GM19025 (cell line): Measurements from ENCODE around the gene MS4A8.
"Not testable (repeated sequence)": the region's sequence is repeated elsewhere in the genome, so short reads cannot be mapped to it uniquely, and the experiment has no call there.

ENCODE experiments used
- ATAC-seq: cut with Tn5 transposase; IDR thresholded peaks from one replicate; pipeline ENCODE4 v1.9.1; 2021; ENCODE audit warnings: mild to moderate bottlenecking, low read depth, moderate library complexity; ENCODE audit not compliant: unreplicated experiment

Gene MS4A8

GRCh38 chr11:60699284-60699691 lies at the start of gene MS4A8:
MS4A8 (plus strand) TSS chr11:60699612; CDS start chr11:60700861, 1,249 bp downstream.
- ATAC-seq: no peak

DNA sequence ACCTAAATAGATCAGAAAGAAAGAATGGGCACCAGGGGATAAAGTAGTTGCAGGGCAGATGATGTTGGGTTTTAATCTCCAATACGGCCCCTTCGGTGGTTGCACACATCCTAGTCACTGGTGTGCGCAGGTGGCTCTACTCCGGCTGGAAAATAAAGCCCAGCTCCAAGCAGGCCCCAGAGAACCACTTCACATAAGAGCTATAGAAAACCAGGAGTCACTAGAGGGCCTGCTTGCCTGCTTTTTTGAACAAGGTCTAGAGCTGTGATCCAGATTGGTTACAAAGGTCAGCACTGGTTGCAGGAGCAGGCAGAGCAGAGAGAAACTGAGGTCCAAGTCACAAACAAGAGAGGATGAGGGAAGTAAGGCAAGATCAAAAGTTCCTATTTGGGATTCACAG lies 41.5 kb upstream of the MS4A8 start:
- ATAC-seq: no peak

DNA sequence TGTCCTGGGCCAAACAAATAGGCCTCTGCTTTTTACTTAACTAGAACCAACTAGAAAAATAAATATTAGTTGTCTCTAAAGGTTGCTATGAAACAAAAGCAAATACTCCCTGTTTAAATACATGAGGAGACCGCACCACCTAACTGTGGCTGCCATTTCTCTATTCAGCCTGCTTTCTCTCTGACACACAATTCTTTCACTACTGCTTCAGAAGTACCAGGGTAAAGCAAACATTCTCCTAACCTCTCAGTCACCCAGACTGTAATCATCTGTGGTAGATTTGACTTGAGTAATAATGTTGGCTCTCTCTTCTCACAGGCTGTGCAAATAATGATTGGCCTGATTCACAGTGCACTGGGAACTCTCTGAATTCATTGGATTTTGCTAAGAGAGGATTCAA lies 41.0 kb upstream of the MS4A8 start:
- no peak for ATAC-seq

DNA sequence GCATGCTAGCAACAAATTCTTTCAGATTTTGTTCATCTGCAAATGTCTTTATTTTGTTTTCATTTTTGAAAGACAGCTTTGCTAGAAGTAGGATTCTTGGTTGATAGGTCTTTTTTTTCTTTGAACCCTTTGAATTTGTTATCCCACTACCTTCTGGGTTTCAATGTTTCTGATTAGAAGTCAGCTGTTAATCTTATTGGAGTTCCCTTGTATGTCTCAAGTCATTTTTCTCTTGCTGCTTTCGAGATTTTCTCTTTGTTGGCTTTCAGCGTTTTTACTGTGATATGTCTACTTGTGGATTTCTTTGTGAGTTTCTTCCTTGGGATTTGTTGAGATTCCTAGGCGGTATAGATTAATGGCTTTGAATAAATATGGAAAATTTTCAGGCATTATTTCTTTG lies 27.2 kb upstream of the MS4A8 start:
- no peak for ATAC-seq

DNA sequence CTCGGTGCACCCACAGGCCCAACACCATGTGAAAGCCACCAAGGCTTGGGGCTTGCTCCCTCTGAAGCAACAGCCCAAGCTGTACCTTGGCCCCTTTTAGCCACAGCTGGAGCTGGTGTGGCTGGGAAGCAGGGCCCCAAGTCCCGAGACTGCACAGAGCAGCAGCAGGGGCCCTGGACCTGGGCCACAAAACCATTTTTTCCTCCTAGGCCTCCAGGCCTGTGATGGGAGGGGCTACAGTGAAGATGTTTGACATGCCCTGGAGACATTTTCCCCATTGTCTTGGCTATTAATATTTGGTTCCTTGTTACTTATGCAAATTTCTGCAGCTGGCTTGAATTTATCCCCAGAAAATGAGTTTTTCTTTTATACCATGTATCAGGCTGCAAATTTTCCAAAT lies 21.2 kb upstream of the MS4A8 start:
- not testable (repeated sequence) for ATAC-seq

DNA sequence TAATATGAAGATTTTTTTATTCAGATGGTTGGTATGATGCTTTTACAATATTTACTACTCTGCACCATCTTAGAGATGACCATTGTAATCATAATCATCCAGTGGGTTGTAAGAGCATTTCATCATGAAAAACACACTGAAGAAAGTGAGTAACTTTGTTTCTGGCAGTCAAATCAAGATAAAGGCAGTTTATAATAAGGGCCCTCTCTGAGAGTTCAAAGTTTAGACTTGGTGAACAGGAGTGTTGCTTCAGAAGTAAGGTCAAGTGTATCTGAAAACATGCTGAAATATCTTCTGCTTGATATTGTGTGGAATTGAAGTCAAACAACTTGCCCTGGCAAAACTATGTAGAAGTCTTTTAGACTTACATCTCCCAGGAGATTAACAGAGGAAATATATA lies 19.5 kb upstream of the MS4A8 start:
- no peak for ATAC-seq

GRCh38 chr11:60680455-60681119 lies 18.8 kb upstream of the MS4A8 start:
- no peak for ATAC-seq

DNA sequence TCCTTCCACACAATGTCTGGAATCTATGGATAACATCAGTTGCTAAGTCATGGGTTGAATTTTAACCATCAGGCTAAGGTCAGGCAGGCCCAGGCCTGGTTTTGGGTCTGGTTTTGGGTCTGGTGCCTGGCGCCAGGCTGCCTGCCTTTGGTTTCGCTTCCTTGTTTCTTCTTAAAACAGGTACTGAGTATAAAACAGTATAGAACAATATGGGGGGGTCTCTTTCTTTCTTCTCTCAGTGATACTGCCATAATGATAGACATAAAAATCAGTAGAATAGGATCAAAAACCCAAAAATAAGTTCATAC lies 14.9 kb upstream of the MS4A8 start:
- not testable (repeated sequence) for ATAC-seq

DNA sequence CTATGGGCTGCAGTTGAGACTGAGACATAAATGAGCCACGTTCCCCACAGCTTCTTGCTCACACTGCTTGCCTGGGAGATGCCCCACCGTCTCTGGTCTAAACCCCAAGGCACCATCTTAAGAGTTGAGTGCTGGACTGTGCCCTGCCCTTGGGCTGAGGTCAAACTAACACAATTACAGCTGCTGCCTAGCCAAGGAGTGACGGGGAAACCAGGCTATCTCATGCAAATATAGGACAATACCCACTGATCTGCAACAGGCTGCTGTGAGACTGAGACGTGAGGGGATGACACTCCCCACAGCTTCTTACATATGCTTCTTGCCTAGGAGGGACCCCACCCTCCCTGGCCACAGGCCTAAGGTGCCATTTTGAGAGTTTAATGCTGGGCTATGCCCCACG lies 7.8 kb upstream of the MS4A8 start:
- ATAC-seq: no peak

DNA sequence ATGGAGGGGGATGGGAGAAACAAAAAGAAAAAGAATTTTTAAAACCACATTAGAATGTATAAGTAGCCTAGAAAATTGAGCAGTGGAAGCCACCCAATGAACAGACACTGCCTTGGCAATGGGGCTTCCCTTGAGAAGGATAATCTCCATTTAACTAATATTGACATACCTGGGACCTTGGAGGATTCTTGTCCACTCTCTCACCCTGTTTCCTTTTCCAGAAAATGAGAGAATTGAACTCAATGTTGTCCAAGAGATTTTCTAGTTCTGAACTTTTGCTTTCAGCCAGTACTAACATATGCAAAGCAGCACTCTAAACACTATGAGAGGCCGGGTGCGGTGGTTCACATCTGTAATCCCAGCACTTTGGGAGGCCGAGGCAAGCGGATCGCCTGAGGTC lies 524 bp downstream of the MS4A8 start:
- no peak for ATAC-seq

GRCh38 chr11:60700689-60701468 lies 1.5 kb downstream of the MS4A8 start:
- ATAC-seq: no peak

- no peak for ATAC-seq
Measured at GRCh38 chr11:60701469-60701818, 2.0 kb downstream of the MS4A8 start.

DNA sequence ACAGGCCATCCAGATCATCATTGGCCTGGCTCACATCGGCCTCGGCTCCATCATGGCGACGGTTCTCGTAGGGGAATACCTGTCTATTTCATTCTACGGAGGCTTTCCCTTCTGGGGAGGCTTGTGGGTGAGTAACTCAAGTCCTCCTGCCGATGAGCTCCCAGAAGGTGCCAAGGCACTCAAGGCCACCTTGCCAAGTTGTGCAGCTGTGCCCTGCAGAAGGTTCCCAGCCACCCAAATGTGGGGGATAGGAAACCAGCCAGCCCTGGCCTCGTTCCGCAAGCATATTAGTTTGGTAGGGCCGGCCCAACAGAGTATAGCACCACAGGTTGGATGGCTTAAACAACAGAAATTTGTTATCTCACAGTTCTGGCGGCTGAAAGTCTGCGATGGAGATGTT lies 4.0 kb downstream of the MS4A8 start:
- ATAC-seq: no peak

DNA sequence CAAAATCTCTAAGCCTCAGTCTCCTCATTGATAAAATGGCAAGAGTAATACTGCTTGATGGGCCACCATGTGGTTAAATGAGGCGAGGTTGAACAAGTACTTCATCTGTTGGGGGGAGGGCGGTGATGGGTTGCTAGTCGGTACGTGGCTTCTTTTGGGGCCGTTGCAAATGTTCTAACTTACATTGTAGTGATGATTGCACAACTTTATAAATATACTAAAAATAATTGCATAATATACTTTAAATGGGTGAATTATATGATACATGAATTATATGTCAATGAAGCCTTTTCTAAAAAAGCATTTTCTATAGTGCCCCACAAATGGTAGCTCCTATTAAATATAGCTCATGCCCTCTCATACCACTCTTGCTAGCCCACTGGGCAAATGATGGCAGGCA lies 6.5 kb downstream of the MS4A8 start:
- no peak for ATAC-seq

- ATAC-seq: no peak
Measured at GRCh38 chr11:60706931-60707330, 7.5 kb downstream of the MS4A8 start.

DNA sequence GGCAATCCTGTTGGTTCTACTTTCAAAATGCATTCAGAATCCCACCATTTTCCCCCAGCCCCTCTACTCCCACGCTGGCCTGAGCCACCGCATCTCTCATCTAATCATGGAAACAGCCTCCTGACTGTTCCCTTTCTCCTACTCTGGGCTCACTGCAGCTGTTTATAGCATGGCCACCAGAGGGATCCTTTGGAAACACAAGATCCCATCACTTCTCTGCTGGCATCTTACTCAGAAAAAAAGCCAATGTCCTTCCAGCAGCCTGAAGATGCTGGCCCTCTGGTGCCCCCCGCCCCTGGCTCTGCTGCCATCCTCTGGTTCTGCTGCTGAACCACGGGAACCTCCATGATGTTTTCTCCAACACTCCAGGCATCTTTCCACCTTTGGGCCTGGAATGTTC lies 11.1 kb downstream of the MS4A8 start:
- ATAC-seq: no peak

DNA sequence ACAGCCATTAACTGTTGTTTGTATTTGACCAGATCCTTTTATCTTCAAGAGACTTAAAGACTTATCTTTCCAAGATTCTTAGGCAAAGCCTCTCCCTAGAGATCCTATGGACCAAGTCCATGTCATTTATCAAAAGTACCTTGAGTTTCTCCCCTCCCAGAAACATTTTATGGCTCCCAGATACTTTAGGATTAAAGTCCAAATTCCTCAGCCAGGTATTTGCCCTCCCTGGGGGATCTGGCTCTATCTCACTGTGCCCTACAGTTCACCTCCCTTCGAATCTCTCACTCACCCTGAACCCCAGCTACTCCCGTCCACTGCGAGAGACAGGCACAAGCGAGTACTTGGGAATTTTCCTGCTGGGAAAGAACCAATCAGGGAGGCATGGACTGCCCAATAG lies 11.9 kb downstream of the MS4A8 start:
- ATAC-seq: no peak

DNA sequence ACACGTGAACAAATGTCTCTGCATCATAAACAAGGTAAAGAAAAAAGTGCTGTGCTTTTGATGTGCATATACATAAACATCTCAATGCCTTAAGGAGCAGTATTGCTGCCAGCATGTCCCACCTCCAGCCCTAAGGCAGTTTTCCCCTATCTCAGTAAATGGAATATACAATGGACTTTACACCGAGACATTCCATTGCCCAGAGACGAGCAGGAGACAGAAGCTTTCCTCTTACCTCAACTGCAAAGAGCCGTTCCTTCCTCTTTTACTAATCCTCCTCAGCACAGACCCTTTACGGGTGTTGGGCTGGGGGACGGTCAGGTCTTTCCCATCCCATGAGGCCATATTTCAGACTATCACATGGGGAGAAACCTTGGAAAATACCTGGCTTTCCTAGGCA lies 14.0 kb downstream of the MS4A8 start:
- not testable (repeated sequence) for ATAC-seq

DNA sequence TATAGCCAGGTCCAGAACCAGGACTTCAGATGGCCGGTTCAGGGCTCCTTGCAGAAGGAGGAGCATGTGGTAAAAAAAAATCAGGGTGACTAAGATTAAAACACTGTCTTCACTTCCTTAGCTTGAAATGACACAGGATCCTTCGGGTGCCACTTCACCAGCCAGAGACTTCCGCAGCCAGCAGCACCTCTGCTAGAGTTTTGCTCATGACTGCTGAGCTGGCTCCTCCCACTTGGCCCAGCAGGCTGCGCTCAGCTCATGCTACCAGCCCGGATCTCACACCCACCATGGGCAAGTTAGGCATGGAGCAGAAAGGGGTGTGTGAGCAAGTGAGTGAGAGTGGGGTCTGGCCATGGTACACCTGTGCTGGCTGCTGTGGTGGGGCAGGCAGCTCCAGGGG lies 18.5 kb downstream of the MS4A8 start:
- no peak for ATAC-seq

GRCh38 chr11:60718524-60719316 lies 19.3 kb downstream of the MS4A8 start:
- no peak for ATAC-seq

DNA sequence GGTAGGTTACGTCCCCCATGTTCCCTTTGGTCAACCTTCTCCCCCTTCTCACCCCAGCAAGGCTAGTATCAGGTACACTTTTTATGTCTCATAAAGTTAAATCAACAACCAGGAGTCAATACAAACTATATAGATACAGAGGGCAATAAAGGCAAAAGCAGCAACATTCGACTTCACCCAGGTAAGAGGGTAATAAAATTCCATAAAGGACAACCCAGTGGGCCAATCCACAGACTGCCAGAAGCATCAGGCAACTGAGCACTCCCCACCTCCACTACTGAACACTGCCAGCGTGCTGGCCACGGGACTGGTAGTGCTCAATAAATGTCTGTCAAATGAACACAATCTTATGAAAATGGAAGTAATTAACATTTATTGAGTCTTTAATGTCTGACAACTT lies 20.0 kb downstream of the MS4A8 start:
- ATAC-seq: no peak

DNA sequence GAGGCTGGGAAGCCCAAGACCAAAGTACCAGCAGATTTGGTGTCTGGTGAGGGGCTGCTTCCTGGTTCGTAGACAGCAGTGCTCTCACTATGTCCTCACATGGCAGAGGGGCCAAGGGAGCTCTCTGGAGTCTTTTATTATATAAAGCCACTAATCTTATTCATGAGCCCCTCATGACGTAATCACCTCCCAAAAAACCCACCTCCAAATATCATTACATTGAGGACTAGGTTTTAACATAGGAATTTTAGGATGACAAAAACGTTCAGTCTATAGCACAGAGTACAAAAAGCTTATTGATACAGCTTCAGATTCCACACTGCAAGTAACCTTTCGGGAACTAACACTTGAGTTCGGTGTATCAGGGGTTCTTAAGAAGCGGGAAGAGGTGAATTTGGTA lies 21.0 kb downstream of the MS4A8 start:
- ATAC-seq: no peak
